ENCODE results near the gene BRAT1.

- TF ChIP-seq, protein P1, sequence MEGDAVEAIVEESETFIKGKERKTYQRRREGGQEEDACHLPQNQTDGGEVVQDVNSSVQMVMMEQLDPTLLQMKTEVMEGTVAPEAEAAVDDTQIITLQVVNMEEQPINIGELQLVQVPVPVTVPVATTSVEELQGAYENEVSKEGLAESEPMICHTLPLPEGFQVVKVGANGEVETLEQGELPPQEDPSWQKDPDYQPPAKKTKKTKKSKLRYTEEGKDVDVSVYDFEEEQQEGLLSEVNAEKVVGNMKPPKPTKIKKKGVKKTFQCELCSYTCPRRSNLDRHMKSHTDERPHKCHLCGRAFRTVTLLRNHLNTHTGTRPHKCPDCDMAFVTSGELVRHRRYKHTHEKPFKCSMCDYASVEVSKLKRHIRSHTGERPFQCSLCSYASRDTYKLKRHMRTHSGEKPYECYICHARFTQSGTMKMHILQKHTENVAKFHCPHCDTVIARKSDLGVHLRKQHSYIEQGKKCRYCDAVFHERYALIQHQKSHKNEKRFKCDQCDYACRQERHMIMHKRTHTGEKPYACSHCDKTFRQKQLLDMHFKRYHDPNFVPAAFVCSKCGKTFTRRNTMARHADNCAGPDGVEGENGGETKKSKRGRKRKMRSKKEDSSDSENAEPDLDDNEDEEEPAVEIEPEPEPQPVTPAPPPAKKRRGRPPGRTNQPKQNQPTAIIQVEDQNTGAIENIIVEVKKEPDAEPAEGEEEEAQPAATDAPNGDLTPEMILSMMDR (conservative IDR thresholded peaks at IDR 0.05; ENCODE audit: low read length): no peak
- TF ChIP-seq EZH2phosphoT487 (IDR thresholded peaks at IDR 0.05; ENCODE audit: borderline replicate concordance): no peak
These were observed 28.7 kb upstream of the BRAT1 start for GRCh38 chr7:2583798-2584580.

All from Loucy (cell line).